Calu3 (cell line): ENCODE measurements around the gene ACSBG1. TPM values are rescaled to one million over a fixed set of nuclear protein-coding genes. Genes with fewer than 3 reads are reported as not detected.

ENCODE experiments used
- BruUV-seq: library from RNA; stranded (reverse); fragments of 400-500 nt; replicated peaks from 2 replicates; lab custom pipeline; 2021; lab: Mats Ljungman, UMichigan
- CTCF ChIA-PET: fragments of 300-600 bp; sonication (Branson Sonifier 250); formaldehyde crosslinking; loops from one replicate; lab custom pipeline; 2022; ENCODE audit warnings: antibody characterized with exemption; lab: Charles Lee
- DNase-seq: peaks from one replicate; pipeline ENCODE4 v3.0.0; 2022
- H3K27ac Mint-ChIP-seq: one replicate; pipeline ENCODE4 v1.8.0; 2022; ENCODE audit warnings: mixed read lengths; ENCODE audit not compliant: unreplicated experiment
- H3K27me3 Mint-ChIP-seq: one replicate; pipeline ENCODE4 v1.8.0; 2022; ENCODE audit warnings: mixed read lengths; ENCODE audit not compliant: unreplicated experiment
- H3K36me3 Mint-ChIP-seq: one replicate; pipeline ENCODE4 v1.8.0; 2022; ENCODE audit warnings: mild to moderate bottlenecking, moderate library complexity, mixed read lengths; ENCODE audit not compliant: insufficient read depth, unreplicated experiment
- H3K4me1 Mint-ChIP-seq: one replicate; pipeline ENCODE4 v1.8.0; 2022; ENCODE audit warnings: mild to moderate bottlenecking, low read depth, mixed read lengths; ENCODE audit not compliant: unreplicated experiment
- H3K4me3 Mint-ChIP-seq: one replicate; pipeline ENCODE4 v1.8.0; 2022; ENCODE audit warnings: mild to moderate bottlenecking, low read depth, moderate library complexity, mixed read lengths; ENCODE audit not compliant: unreplicated experiment
- H3K9me3 Mint-ChIP-seq: one replicate; pipeline ENCODE4 v1.8.0; 2022; ENCODE audit warnings: low read depth, mixed read lengths; ENCODE audit not compliant: unreplicated experiment
- CTCF ChIP-seq: fragments of 200-600 bp; IDR thresholded peaks from one replicate; pipeline ENCODE4 v1.8.0; 2022; ENCODE audit warnings: antibody characterized with exemption; ENCODE audit not compliant: unreplicated experiment
- intact Hi-C: fragments of 100-400 bp; cut with micrococcal nuclease; formaldehyde crosslinking; loops from one replicate; pipeline ENCODE4 v1.10.0; 2022; ENCODE audit not compliant: unreplicated experiment
- total RNA-seq: library from RNA; stranded (reverse); gene quantifications from 2 replicates; pipeline ENCODE4 v1.2.3, GENCODE V29; 2022

Gene ACSBG1
- total RNA-seq, 1 experiment from 2014 or later = 0.45 TPM

GRCh38 chr15:78222745-78223395 lies 11.5 kb downstream of the ACSBG1 start:
- no TSS peak for BruUV-seq
- no peaks in the 10 kb centered on the region for H3K4me1 Mint-ChIP-seq
- H3K36me3 Mint-ChIP-seq = no peaks in the 10 kb centered on the region

GRCh38 chr15:78220713-78221112 lies 13.7 kb downstream of the ACSBG1 start:
- BruUV-seq = no TSS peak
- TF ChIP-seq CTCF = no peak
- DNase-seq = no peak
- intact Hi-C loops = no loop called here
- H3K27me3 Mint-ChIP-seq = no peaks in the 10 kb centered on the region
- peaks cover 4% of the 10 kb centered on the region for H3K36me3 Mint-ChIP-seq
- CTCF ChIA-PET = no interaction called here
- H3K4me1 Mint-ChIP-seq = peaks cover 16% of the 10 kb centered on the region
- no peak overlapping the region for H3K27ac Mint-ChIP-seq
- H3K4me3 Mint-ChIP-seq = no peak overlapping the region
- peaks cover under 1% of the 10 kb centered on the region for H3K9me3 Mint-ChIP-seq

More at GRCh38 chr15:78222745-78223395, 11.5 kb downstream of the ACSBG1 start:
- Mint-ChIP-seq H3K27ac (no peak overlapping the region), H3K27me3 (no peaks in the 10 kb centered on the region), H3K4me3 (no peak overlapping the region), H3K9me3 (peaks cover 2% of the 10 kb centered on the region)
- intact Hi-C loops = no loop called here
- CTCF ChIA-PET = no interaction called here
- TF ChIP-seq CTCF = no peak
- no peak for DNase-seq

- H3K36me3 Mint-ChIP-seq = peaks cover 4% of the 10 kb centered on the region
- CTCF ChIA-PET = interaction anchor here (0.6 to 1.1 kb wide), 3 partner anchors 11 to 86 kb away, joined by 3 to 4 read pairs (median 3); partner anchors contain the start of gene CIB2
These were observed 17.9 kb downstream of the ACSBG1 start for GRCh38 chr15:78216276-78217104.

GRCh38 chr15:78213956-78214355 lies 20.4 kb downstream of the ACSBG1 start:
- DNase-seq = no peak
- CTCF ChIA-PET = interaction anchor here (0.6 kb wide), 1 partner anchor 13 kb away, joined by 7 read pairs; no protein-coding TSS in a partner anchor
- H3K27me3 Mint-ChIP-seq = no peaks in the 10 kb centered on the region
- H3K4me1 Mint-ChIP-seq = peaks cover 72% of the 10 kb centered on the region
- TF ChIP-seq CTCF = no peak
- no peak overlapping the region for H3K27ac Mint-ChIP-seq
- no peak overlapping the region for H3K4me3 Mint-ChIP-seq
- BruUV-seq = no TSS peak
- H3K9me3 Mint-ChIP-seq = no peaks in the 10 kb centered on the region
- peaks cover 12% of the 10 kb centered on the region for H3K36me3 Mint-ChIP-seq
- intact Hi-C loops = no loop called here

More at GRCh38 chr15:78216276-78217104, 17.9 kb downstream of the ACSBG1 start:
- no peaks in the 10 kb centered on the region for H3K27me3 Mint-ChIP-seq
- peak; percentile 77 for DNase-seq
- H3K9me3 Mint-ChIP-seq = no peaks in the 10 kb centered on the region
- no TSS peak for BruUV-seq
- intact Hi-C loops = no loop called here
- H3K27ac Mint-ChIP-seq = no peak overlapping the region
- no peak overlapping the region for H3K4me3 Mint-ChIP-seq
- TF ChIP-seq CTCF = no peak
- H3K4me1 Mint-ChIP-seq = peaks cover 47% of the 10 kb centered on the region
